ENCODE data around the gene ITGA8. TPM values are rescaled to one million over a fixed set of nuclear protein-coding genes. Genes with fewer than 3 reads are reported as not detected.
A peak's percentile ranks its signal among the peaks of the same experiment; 100 is the strongest.

ITGA8 gene
- total RNA-seq, 4 donors from 2014 or later, result 9.4 to 64.8 (median 28.1) TPM

DNA sequence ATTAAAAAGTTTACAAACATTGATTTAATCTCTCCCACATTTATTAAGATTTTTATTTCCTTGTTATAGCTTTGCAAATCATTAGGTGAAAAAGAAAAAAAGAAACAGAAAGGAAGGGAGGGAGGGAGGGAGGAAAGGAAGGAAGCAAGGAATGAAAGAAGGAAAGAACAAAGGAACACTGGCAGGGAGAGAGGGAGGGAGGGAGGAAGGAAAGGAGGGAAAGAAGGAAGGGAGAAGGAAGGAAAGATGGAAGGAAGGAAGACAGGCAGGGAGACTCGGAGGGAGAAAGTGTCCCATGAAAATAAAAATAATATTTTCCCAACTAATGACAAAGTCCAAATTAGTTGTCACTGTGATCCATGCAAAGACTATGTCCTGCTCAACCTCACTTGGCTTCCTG lies 6.3 kb upstream of the ITGA8 start:
- DNase-seq, result no peak
- no peaks in the 10 kb centered on the region for H3K27me3 ChIP-seq
- no peak overlapping the region for H3K4me3 ChIP-seq
- H3K36me3 ChIP-seq, result no peaks in the 10 kb centered on the region
- TF ChIP-seq POLR2A (IDR thresholded peaks at IDR 0.05), result no peak
- TF ChIP-seq, protein P1, sequence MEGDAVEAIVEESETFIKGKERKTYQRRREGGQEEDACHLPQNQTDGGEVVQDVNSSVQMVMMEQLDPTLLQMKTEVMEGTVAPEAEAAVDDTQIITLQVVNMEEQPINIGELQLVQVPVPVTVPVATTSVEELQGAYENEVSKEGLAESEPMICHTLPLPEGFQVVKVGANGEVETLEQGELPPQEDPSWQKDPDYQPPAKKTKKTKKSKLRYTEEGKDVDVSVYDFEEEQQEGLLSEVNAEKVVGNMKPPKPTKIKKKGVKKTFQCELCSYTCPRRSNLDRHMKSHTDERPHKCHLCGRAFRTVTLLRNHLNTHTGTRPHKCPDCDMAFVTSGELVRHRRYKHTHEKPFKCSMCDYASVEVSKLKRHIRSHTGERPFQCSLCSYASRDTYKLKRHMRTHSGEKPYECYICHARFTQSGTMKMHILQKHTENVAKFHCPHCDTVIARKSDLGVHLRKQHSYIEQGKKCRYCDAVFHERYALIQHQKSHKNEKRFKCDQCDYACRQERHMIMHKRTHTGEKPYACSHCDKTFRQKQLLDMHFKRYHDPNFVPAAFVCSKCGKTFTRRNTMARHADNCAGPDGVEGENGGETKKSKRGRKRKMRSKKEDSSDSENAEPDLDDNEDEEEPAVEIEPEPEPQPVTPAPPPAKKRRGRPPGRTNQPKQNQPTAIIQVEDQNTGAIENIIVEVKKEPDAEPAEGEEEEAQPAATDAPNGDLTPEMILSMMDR (IDR thresholded peaks at IDR 0.05), result no peak
- intact Hi-C loops (cut with DNase I; ENCODE audit: low total_unique reads), result loop anchor here (5.0 kb wide), 1 partner anchor 294 kb away; no protein-coding TSS in a partner anchor
- H3K27ac ChIP-seq, result no peak overlapping the region
- no peaks in the 10 kb centered on the region for H3K9me3 ChIP-seq
- H3K4me1 ChIP-seq, result no peaks in the 10 kb centered on the region

DNA sequence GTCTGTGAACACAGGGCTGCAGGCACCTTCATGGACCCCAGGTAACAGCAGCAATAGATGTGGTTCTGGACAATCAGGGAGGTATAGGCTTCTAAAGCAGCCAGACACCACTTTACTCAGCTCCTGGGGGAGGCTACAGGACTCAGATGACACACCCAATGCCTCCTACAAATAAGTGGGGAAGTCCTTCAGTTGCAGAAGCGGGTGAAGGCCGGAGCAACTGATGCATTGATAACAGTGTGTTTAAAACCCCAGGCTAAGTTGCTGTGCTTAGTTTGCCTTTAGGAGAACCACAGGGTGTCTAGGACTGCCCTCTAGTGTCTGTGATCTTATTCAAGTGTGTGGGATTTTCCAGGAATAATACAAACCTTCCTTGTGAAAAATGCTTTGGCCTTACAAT lies 5.9 kb upstream of the ITGA8 start:
- intact Hi-C loops (cut with DNase I; ENCODE audit: low total_unique reads), result loop anchor here (5.0 kb wide), 1 partner anchor 293 kb away; no protein-coding TSS in a partner anchor
- Histone ChIP-seq H3K4me3 (no peak overlapping the region), H3K27me3 (no peaks in the 10 kb centered on the region), H3K9me3 (no peaks in the 10 kb centered on the region), H3K4me1 (no peaks in the 10 kb centered on the region), H3K36me3 (no peaks in the 10 kb centered on the region), H3K27ac (no peak overlapping the region)
- DNase-seq, result peak in 1 of 2 donors; percentile 31
- no peak for TF ChIP-seq POLR2A (IDR thresholded peaks at IDR 0.05)
- TF ChIP-seq, protein P1 (IDR thresholded peaks at IDR 0.05), result peak; percentile 49 to 69 (median 65)

DNA sequence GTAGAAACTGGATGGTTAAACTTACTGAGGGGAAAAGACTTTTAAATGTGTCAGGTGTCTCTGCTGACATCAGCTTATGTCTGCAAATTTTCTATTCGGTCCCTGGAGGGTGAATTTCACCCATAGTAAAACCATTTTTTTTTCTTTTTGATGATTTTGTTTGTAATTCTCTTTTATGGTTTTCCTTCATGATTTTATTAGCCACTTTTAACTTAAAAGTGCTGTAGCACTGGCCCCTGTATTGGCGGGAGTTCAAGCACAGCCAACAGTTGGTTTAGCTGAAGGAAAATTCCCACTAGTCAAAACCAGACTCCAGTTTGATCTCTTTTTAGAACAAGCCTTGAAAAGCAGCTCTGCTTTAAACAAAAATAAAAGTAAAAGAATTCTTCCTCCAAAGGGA lies 5.0 kb upstream of the ITGA8 start:
- no peak for DNase-seq
- intact Hi-C loops (cut with DNase I; ENCODE audit: low total_unique reads), result loop anchor here (5.0 kb wide), 1 partner anchor 292 kb away; no protein-coding TSS in a partner anchor
- Histone ChIP-seq H3K27me3 (no peaks in the 10 kb centered on the region), H3K9me3 (no peaks in the 10 kb centered on the region), H3K4me1 (no peaks in the 10 kb centered on the region), H3K27ac (peak overlapping the region in 1 of 2 donors; percentile 22), H3K36me3 (no peaks in the 10 kb centered on the region), H3K4me3 (no peak overlapping the region)
- TF ChIP-seq, protein P1 (IDR thresholded peaks at IDR 0.05), result no peak
- no peak for TF ChIP-seq POLR2A (IDR thresholded peaks at IDR 0.05)

DNA sequence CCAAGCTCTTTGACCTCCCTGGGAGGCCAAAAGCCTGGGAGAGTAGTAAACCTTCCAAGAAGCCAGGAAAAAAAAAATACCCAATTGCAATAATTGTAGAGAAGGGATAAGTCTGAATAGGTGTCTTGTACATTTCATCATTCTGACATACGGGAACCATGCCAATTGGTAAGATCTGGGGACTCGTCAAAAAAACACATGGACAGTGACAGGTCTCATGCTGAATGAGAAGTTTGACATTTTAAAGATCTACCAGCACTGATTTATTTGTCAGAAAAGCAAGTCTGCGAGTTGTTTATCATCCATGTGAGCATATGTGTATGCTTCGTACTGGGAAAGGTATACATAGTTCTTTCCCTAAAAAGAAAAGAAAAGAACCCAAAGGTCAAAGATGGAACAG lies 4.1 kb upstream of the ITGA8 start:
- Histone ChIP-seq H3K4me1 (no peaks in the 10 kb centered on the region), H3K36me3 (no peaks in the 10 kb centered on the region), H3K9me3 (no peaks in the 10 kb centered on the region), H3K4me3 (no peak overlapping the region), H3K27ac (no peak overlapping the region), H3K27me3 (no peaks in the 10 kb centered on the region)
- intact Hi-C loops (cut with DNase I; ENCODE audit: low total_unique reads), result no loop called here
- TF ChIP-seq, protein P1 (IDR thresholded peaks at IDR 0.05), result no peak
- TF ChIP-seq POLR2A (IDR thresholded peaks at IDR 0.05), result no peak
- no peak for DNase-seq

DNA sequence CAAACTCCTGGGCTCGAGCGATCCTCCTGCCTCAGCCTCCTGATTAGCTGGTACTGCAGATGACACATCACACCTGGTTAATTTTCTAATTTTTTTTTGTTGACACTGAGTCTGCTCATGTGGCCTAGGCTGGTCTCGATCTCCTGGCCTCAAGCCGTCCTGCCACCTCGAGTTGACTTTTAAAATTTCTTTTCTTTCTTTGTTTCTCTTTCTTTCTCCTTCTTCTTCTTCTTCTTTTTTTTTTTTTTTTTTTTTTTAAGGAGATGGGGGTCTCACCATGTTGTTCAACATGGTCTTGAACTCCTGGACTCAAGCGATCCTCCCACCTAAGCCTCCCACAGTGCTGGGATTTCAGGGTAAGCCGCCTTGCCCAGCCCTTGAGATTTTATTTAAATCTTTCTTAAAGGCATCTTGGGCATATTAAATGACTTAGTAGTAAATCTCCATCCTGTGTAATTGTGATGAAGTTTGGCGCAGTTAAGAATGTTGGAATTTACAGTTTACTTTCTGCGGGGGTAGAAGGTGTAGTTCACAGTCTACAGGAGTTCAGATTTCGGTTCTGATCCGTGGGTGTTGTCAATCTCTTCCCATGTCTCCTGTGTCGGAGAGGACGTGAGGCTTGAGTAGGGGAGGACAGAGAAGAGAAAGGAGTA lies 1.0 kb upstream of the ITGA8 start:
- no peaks in the 10 kb centered on the region for H3K27me3 ChIP-seq
- intact Hi-C loops (cut with DNase I; ENCODE audit: low total_unique reads), result no loop called here
- H3K36me3 ChIP-seq, result no peaks in the 10 kb centered on the region
- no peak for DNase-seq
- TF ChIP-seq, protein P1 (IDR thresholded peaks at IDR 0.05), result no peak
- no peak for TF ChIP-seq POLR2A (IDR thresholded peaks at IDR 0.05)
- no peak overlapping the region for H3K27ac ChIP-seq
- no peaks in the 10 kb centered on the region for H3K4me1 ChIP-seq
- no peaks in the 10 kb centered on the region for H3K9me3 ChIP-seq
- no peak overlapping the region for H3K4me3 ChIP-seq
